Activated naive CD4-positive, alpha-beta T cell treated with anti-CD3 and anti-CD28 coated beads, Interleukin-2, amount 10 ng/mL, durations not matched to agents 7 days and 5 days (primary cell): Measurements from ENCODE around the gene PTCD2.

Source experiments
- CTCF ChIA-PET: fragments of 350-600 bp; sonication (Branson Sonifier 250); formaldehyde crosslinking; loops from one replicate; lab custom pipeline; 2021; ENCODE audit warnings: antibody characterized with exemption; lab: Charles Lee
- DNase-seq: peaks from one replicate; pipeline ENCODE4 v3.0.0-alpha.2; 2020
- H3K27ac Mint-ChIP-seq: one replicate; pipeline ENCODE4 v1.8.0; 2021; ENCODE audit warnings: mild to moderate bottlenecking, moderate library complexity, mixed read lengths
- H3K27me3 Mint-ChIP-seq: one replicate; pipeline ENCODE4 v1.8.0; 2021; ENCODE audit warnings: mild to moderate bottlenecking, mixed read lengths
- H3K36me3 Mint-ChIP-seq: one replicate; pipeline ENCODE4 v1.8.0; 2021; ENCODE audit warnings: mixed read lengths
- H3K4me1 Mint-ChIP-seq: one replicate; pipeline ENCODE4 v1.8.0; 2021; ENCODE audit warnings: mixed read lengths
- H3K4me3 Mint-ChIP-seq: one replicate; pipeline ENCODE4 v1.8.0; 2021; ENCODE audit warnings: mild to moderate bottlenecking, moderate library complexity, mixed read lengths
- H3K9me3 Mint-ChIP-seq: one replicate; pipeline ENCODE4 v1.8.0; 2021; ENCODE audit warnings: mixed read lengths

Gene PTCD2

GRCh38 chr5:72319976-72320752 is at the start of gene PTCD2, which contains the start of gene MRPS27:
Gene PTCD2 (plus strand): TSS chr5:72320373. CDS start chr5:72320383, 10 bp downstream.
Gene MRPS27 (minus strand): TSS chr5:72320240. CDS start chr5:72320221, 19 bp downstream.
- H3K4me3 Mint-ChIP-seq, result peak within 1 kb of the TSS; percentile 93
- H3K36me3 Mint-ChIP-seq, result peaks cover 29% of the 10 kb centered on the region
- H3K4me1 Mint-ChIP-seq, result peaks cover 60% of the 10 kb centered on the region
- peak; percentile 97 for DNase-seq
- peak within 1 kb of the TSS; percentile 84 for H3K27ac Mint-ChIP-seq
- H3K27me3 Mint-ChIP-seq, result no peaks in the 10 kb centered on the region
- H3K9me3 Mint-ChIP-seq, result no peaks in the 10 kb centered on the region
- CTCF ChIA-PET, result interaction anchor here (0.6 to 1.2 kb wide), 2 partner anchors 11 to 34 kb away, joined by 3 to 5 read pairs; no protein-coding TSS in a partner anchor

GRCh38 chr5:72271702-72272101 is 48.5 kb upstream of the PTCD2 start:
- H3K4me3 Mint-ChIP-seq, result no peak overlapping the region
- H3K27me3 Mint-ChIP-seq, result no peaks in the 10 kb centered on the region
- no peaks in the 10 kb centered on the region for H3K9me3 Mint-ChIP-seq
- peaks cover 8% of the 10 kb centered on the region for H3K36me3 Mint-ChIP-seq
- no peak overlapping the region for H3K27ac Mint-ChIP-seq
- CTCF ChIA-PET, result no interaction called here
- H3K4me1 Mint-ChIP-seq, result no peaks in the 10 kb centered on the region
- no peak for DNase-seq

GRCh38 chr5:72272398-72272797 is 47.8 kb upstream of the PTCD2 start:
- DNase-seq, result no peak
- H3K36me3 Mint-ChIP-seq, result peaks cover 11% of the 10 kb centered on the region
- H3K27me3 Mint-ChIP-seq, result no peaks in the 10 kb centered on the region
- H3K9me3 Mint-ChIP-seq, result no peaks in the 10 kb centered on the region
- H3K27ac Mint-ChIP-seq, result no peak overlapping the region
- H3K4me3 Mint-ChIP-seq, result no peak overlapping the region
- CTCF ChIA-PET, result no interaction called here
- no peaks in the 10 kb centered on the region for H3K4me1 Mint-ChIP-seq

- CTCF ChIA-PET, result no interaction called here
- no peak for DNase-seq
- Mint-ChIP-seq H3K36me3 (peaks cover 11% of the 10 kb centered on the region), H3K27ac (no peak overlapping the region), H3K9me3 (no peaks in the 10 kb centered on the region), H3K27me3 (no peaks in the 10 kb centered on the region), H3K4me1 (no peaks in the 10 kb centered on the region), H3K4me3 (no peak overlapping the region)
Measured at GRCh38 chr5:72273547-72273946, 46.6 kb upstream of the PTCD2 start.

GRCh38 chr5:72276219-72276752 is 43.9 kb upstream of the PTCD2 start:
- CTCF ChIA-PET, result interaction anchor here (0.6 kb wide), 1 partner anchor 34 kb away, joined by 3 read pairs; no protein-coding TSS in a partner anchor
- H3K27ac Mint-ChIP-seq, result no peak overlapping the region
- no peak for DNase-seq
- H3K4me3 Mint-ChIP-seq, result no peak overlapping the region
- H3K27me3 Mint-ChIP-seq, result no peaks in the 10 kb centered on the region
- no peaks in the 10 kb centered on the region for H3K4me1 Mint-ChIP-seq
- no peaks in the 10 kb centered on the region for H3K9me3 Mint-ChIP-seq
- peaks cover 14% of the 10 kb centered on the region for H3K36me3 Mint-ChIP-seq

GRCh38 chr5:72280581-72281069 is 39.5 kb upstream of the PTCD2 start:
- Mint-ChIP-seq H3K4me1 (no peaks in the 10 kb centered on the region), H3K9me3 (no peaks in the 10 kb centered on the region), H3K36me3 (peaks cover 15% of the 10 kb centered on the region), H3K4me3 (no peak overlapping the region), H3K27ac (no peak overlapping the region), H3K27me3 (no peaks in the 10 kb centered on the region)
- CTCF ChIA-PET, result interaction anchor here (0.9 kb wide), 1 partner anchor 11 kb away, joined by 4 read pairs; no protein-coding TSS in a partner anchor
- DNase-seq, result peak; percentile 21

- H3K4me3 Mint-ChIP-seq, result no peak overlapping the region
- no peaks in the 10 kb centered on the region for H3K9me3 Mint-ChIP-seq
- H3K27me3 Mint-ChIP-seq, result no peaks in the 10 kb centered on the region
- H3K4me1 Mint-ChIP-seq, result no peaks in the 10 kb centered on the region
- H3K27ac Mint-ChIP-seq, result no peak overlapping the region
- CTCF ChIA-PET, result interaction anchor here (0.8 kb wide), 1 partner anchor 24 kb away, joined by 3 read pairs; no protein-coding TSS in a partner anchor
- no peak for DNase-seq
- peaks cover 10% of the 10 kb centered on the region for H3K36me3 Mint-ChIP-seq
Measured at GRCh38 chr5:72281430-72281763, 38.8 kb upstream of the PTCD2 start.

- Mint-ChIP-seq H3K4me3 (no peak overlapping the region), H3K27ac (no peak overlapping the region), H3K4me1 (no peaks in the 10 kb centered on the region), H3K27me3 (no peaks in the 10 kb centered on the region), H3K36me3 (peaks cover 13% of the 10 kb centered on the region), H3K9me3 (no peaks in the 10 kb centered on the region)
- DNase-seq, result no peak
- CTCF ChIA-PET, result interaction anchor here (0.8 kb wide), 1 partner anchor 23 kb away, joined by 3 read pairs; no protein-coding TSS in a partner anchor
Measured at GRCh38 chr5:72281764-72282499, 38.2 kb upstream of the PTCD2 start.

- Mint-ChIP-seq H3K4me3 (no peak overlapping the region), H3K27me3 (no peaks in the 10 kb centered on the region), H3K27ac (no peak overlapping the region), H3K36me3 (peaks cover 13% of the 10 kb centered on the region), H3K9me3 (no peaks in the 10 kb centered on the region), H3K4me1 (no peaks in the 10 kb centered on the region)
- DNase-seq, result no peak
- CTCF ChIA-PET, result no interaction called here
Measured at GRCh38 chr5:72282878-72283277, 37.3 kb upstream of the PTCD2 start.

GRCh38 chr5:72283358-72283757 is 36.8 kb upstream of the PTCD2 start:
- CTCF ChIA-PET, result no interaction called here
- no peak for DNase-seq
- H3K27ac Mint-ChIP-seq, result no peak overlapping the region
- H3K4me1 Mint-ChIP-seq, result no peaks in the 10 kb centered on the region
- peaks cover 14% of the 10 kb centered on the region for H3K36me3 Mint-ChIP-seq
- H3K27me3 Mint-ChIP-seq, result no peaks in the 10 kb centered on the region
- H3K9me3 Mint-ChIP-seq, result no peaks in the 10 kb centered on the region
- no peak overlapping the region for H3K4me3 Mint-ChIP-seq

- CTCF ChIA-PET, result interaction anchor here (0.8 kb wide), 1 partner anchor 24 kb away, joined by 3 read pairs; no protein-coding TSS in a partner anchor
- H3K27me3 Mint-ChIP-seq, result no peaks in the 10 kb centered on the region
- H3K4me1 Mint-ChIP-seq, result no peaks in the 10 kb centered on the region
- no peak overlapping the region for H3K4me3 Mint-ChIP-seq
- no peak overlapping the region for H3K27ac Mint-ChIP-seq
- H3K9me3 Mint-ChIP-seq, result no peaks in the 10 kb centered on the region
- H3K36me3 Mint-ChIP-seq, result peaks cover 14% of the 10 kb centered on the region
- no peak for DNase-seq
Measured at GRCh38 chr5:72284559-72285423, 35.4 kb upstream of the PTCD2 start.

- H3K4me1 Mint-ChIP-seq, result no peaks in the 10 kb centered on the region
- no peak for DNase-seq
- CTCF ChIA-PET, result interaction anchor here (0.8 kb wide), 1 partner anchor 23 kb away, joined by 3 read pairs; no protein-coding TSS in a partner anchor
- H3K4me3 Mint-ChIP-seq, result no peak overlapping the region
- peaks cover 14% of the 10 kb centered on the region for H3K36me3 Mint-ChIP-seq
- H3K9me3 Mint-ChIP-seq, result no peaks in the 10 kb centered on the region
- no peak overlapping the region for H3K27ac Mint-ChIP-seq
- no peaks in the 10 kb centered on the region for H3K27me3 Mint-ChIP-seq
Measured at GRCh38 chr5:72285424-72285821, 34.8 kb upstream of the PTCD2 start.

- DNase-seq, result no peak
- no peaks in the 10 kb centered on the region for H3K27me3 Mint-ChIP-seq
- no peak overlapping the region for H3K4me3 Mint-ChIP-seq
- peaks cover 14% of the 10 kb centered on the region for H3K36me3 Mint-ChIP-seq
- no peaks in the 10 kb centered on the region for H3K4me1 Mint-ChIP-seq
- H3K9me3 Mint-ChIP-seq, result no peaks in the 10 kb centered on the region
- CTCF ChIA-PET, result no interaction called here
- H3K27ac Mint-ChIP-seq, result no peak overlapping the region
Measured at GRCh38 chr5:72286798-72287197, 33.4 kb upstream of the PTCD2 start.
